ENCODE measurements around the gene KANK4. TPM values are rescaled to one million over a fixed set of nuclear protein-coding genes. Genes with fewer than 3 reads are reported as not detected.

Gene KANK4
- total and polyA plus RNA-seq, 2 of the 4 experiments (the other 2 are of a cell fraction) = not detected

DNA sequence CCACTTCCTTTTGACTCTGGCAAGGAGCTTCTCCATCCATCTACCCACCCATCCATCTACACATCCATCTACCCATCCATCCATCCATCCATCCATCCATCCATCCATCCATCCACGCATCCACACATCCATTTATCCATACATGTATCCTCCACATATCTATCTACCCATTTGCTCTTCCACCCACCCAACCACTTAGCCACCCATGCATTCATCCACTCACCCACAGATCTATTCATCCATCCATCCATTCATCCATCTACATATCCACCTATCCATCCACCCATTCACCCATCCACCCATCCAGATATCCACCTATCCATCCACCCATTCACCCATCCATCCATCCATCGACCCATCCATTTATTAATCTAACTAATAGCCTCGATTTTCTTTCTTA lies 23.0 kb upstream of the KANK4 start:
- POLR2A ChIA-PET (ENCODE audit: unreplicated experiment) = no interaction called here
- CTCF ChIA-PET = no interaction called here

More for the DNA sequence above, 23.0 kb upstream of the KANK4 start:
- no peak overlapping the region for H3K4ac ChIP-seq (ENCODE audit: low read depth, low read length)
- H3K27ac ChIP-seq (ENCODE audit: insufficient read depth, low read length) = no peak overlapping the region
- TF ChIP-seq NFE2L2 (IDR thresholded peaks at IDR 0.05; ENCODE audit: low read depth, low read length) = no peak
- TF ChIP-seq BHLHE40 (IDR thresholded peaks at IDR 0.05; ENCODE audit: low read depth, low read length) = no peak
- no peak for TF ChIP-seq RFX5 (IDR thresholded peaks at IDR 0.05; ENCODE audit: low read depth, low read length)
- TF ChIP-seq, protein P1, sequence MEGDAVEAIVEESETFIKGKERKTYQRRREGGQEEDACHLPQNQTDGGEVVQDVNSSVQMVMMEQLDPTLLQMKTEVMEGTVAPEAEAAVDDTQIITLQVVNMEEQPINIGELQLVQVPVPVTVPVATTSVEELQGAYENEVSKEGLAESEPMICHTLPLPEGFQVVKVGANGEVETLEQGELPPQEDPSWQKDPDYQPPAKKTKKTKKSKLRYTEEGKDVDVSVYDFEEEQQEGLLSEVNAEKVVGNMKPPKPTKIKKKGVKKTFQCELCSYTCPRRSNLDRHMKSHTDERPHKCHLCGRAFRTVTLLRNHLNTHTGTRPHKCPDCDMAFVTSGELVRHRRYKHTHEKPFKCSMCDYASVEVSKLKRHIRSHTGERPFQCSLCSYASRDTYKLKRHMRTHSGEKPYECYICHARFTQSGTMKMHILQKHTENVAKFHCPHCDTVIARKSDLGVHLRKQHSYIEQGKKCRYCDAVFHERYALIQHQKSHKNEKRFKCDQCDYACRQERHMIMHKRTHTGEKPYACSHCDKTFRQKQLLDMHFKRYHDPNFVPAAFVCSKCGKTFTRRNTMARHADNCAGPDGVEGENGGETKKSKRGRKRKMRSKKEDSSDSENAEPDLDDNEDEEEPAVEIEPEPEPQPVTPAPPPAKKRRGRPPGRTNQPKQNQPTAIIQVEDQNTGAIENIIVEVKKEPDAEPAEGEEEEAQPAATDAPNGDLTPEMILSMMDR (conservative IDR thresholded peaks at IDR 0.05; ENCODE audit: low read depth, low read length) = no peak
- TF ChIP-seq MAFK (IDR thresholded peaks at IDR 0.05; ENCODE audit: low read depth, low read length) = no peak
- no peak for TF ChIP-seq CHD1 (IDR thresholded peaks at IDR 0.05; ENCODE audit: low read depth, low read length)
- TF ChIP-seq RAD21 (IDR thresholded peaks at IDR 0.05; ENCODE audit: low read length) = no peak
- no peak for TF ChIP-seq CEBPB (IDR thresholded peaks at IDR 0.05; ENCODE audit: low read depth, low read length)
- no peak for TF ChIP-seq ELK1 (IDR thresholded peaks at IDR 0.05; ENCODE audit: borderline replicate concordance, low read depth, low read length)
- TF ChIP-seq, protein P2, sequence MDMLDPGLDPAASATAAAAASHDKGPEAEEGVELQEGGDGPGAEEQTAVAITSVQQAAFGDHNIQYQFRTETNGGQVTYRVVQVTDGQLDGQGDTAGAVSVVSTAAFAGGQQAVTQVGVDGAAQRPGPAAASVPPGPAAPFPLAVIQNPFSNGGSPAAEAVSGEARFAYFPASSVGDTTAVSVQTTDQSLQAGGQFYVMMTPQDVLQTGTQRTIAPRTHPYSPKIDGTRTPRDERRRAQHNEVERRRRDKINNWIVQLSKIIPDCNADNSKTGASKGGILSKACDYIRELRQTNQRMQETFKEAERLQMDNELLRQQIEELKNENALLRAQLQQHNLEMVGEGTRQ (IDR thresholded peaks at IDR 0.05; ENCODE audit: low read depth, low read length) = no peak
- TF ChIP-seq SMC3 (IDR thresholded peaks at IDR 0.05; ENCODE audit: low read depth, low read length) = no peak
- TF ChIP-seq MAZ (IDR thresholded peaks at IDR 0.05; ENCODE audit: borderline replicate concordance, low read depth, low read length) = no peak
- no peak for TF ChIP-seq POLR2A (IDR thresholded peaks at IDR 0.05; ENCODE audit: low read depth, low read length)
- no peak for TF ChIP-seq FOS (IDR thresholded peaks at IDR 0.05; ENCODE audit: low read depth, low read length)
- no peak for TF ChIP-seq MXI1 (IDR thresholded peaks at IDR 0.05; ENCODE audit: borderline replicate concordance, low read depth, low read length)
- no peak for TF ChIP-seq RCOR1 (IDR thresholded peaks at IDR 0.05; ENCODE audit: insufficient replicate concordance, low read length)
- H3K4me2 ChIP-seq (ENCODE audit: low read depth, low read length) = no peak overlapping the region
- H2AK5ac ChIP-seq (ENCODE audit: low read depth, low read length) = no peak overlapping the region
- H3K36me3 ChIP-seq (ENCODE audit: control insufficient read depth, insufficient read depth, low read length) = no peaks in the 10 kb centered on the region
- dilution Hi-C loops (cut with HindIII; ENCODE audit: low sequenced_read_pairs, unreplicated experiment) = no loop called here
- H3K9ac ChIP-seq (ENCODE audit: low read depth, low read length) = no peak overlapping the region
- BruUV-seq (replicated peaks) = no TSS peak
- no peak overlapping the region for H3K14ac ChIP-seq (replicated peaks; ENCODE audit: low read depth, low read length)
- no peak for ATAC-seq (ENCODE audit: low read depth)
- H2BK15ac ChIP-seq (ENCODE audit: low read depth, low read length) = no peak overlapping the region
- H4K8ac ChIP-seq (ENCODE audit: low read depth in 2 of 2, low read length in 2 of 2) = no peak overlapping the region
- no peaks in the 10 kb centered on the region for H3K27me3 ChIP-seq (ENCODE audit: control insufficient read depth, insufficient read depth, low read length)
- H2AFZ ChIP-seq (replicated peaks; ENCODE audit: low read length, poor library complexity) = no peak overlapping the region
- H3K79me1 ChIP-seq (ENCODE audit: low read depth in 1 of 2, low read length in 2 of 2) = no peaks in the 10 kb centered on the region
- no peak overlapping the region for H2BK120ac ChIP-seq (ENCODE audit: low read depth, low read length)
- no peaks in the 10 kb centered on the region for H3K4me1 ChIP-seq (ENCODE audit: control insufficient read depth, insufficient read depth, low read length)
- H2BK20ac ChIP-seq (ENCODE audit: low read depth, low read length) = no peak overlapping the region
- no peak overlapping the region for H3K4me3 ChIP-seq (ENCODE audit: insufficient read depth, low read depth, low read length)
- H3K9me3 ChIP-seq (ENCODE audit: control insufficient read depth, insufficient read depth, low read length) = 0 out of 2 replicates have a peak, but pooled peaks cover 2% of the 10 kb centered on the region
- H2BK5ac ChIP-seq (ENCODE audit: low read depth, low read length, poor library complexity, severe bottlenecking) = no peak overlapping the region
- no peak overlapping the region for H3K56ac ChIP-seq (ENCODE audit: extremely low read depth, insufficient read depth, low read length)
- in situ Hi-C loops (cut with MboI; ENCODE audit: low sequenced_read_pairs) = no loop called here
- no peak overlapping the region for H4K5ac ChIP-seq (ENCODE audit: low read depth, low read length)
- no peak overlapping the region for H3K23ac ChIP-seq (ENCODE audit: low read depth, low read length)
- H4K20me1 ChIP-seq (ENCODE audit: insufficient read depth, low read length) = no peaks in the 10 kb centered on the region
- no peak overlapping the region for H4K91ac ChIP-seq (ENCODE audit: insufficient read depth, low read depth, low read length)
- intact Hi-C loops (cut with micrococcal nuclease) = no loop called here
- H3K18ac ChIP-seq (ENCODE audit: low read depth, low read length) = no peak overlapping the region
- H2AK9ac ChIP-seq (replicated peaks; ENCODE audit: low read depth, low read length, poor library complexity) = no peak overlapping the region
- no peak for DNase-seq
- no peaks in the 10 kb centered on the region for H3K9me1 ChIP-seq (ENCODE audit: insufficient read depth, low read length)
- WGBS, 2 experiments (ENCODE audit: extremely low coverage in 2 of 2, insufficient read length in 1 of 2) = 60 to 94% methylated on average over 1 to 3 of the region's 3 CpGs

Measured in IMR-90 (cell line).